ENCODE data around the gene NDUFA3.

GRCh38 chr19:54124393-54124792, 21.7 kb downstream of the NDUFA3 start:
- no peak for TF ChIP-seq CTCF (conservative IDR thresholded peaks at IDR 0.05; ENCODE audit: low read length)
- no peak for TF ChIP-seq EZH2phosphoT487 (IDR thresholded peaks at IDR 0.05; ENCODE audit: borderline replicate concordance, low read depth, low read length)

Data from OCI-LY7 (cell line).